HG03469 (cell line): ENCODE measurements around the gene PPP4R3A.
A peak's percentile ranks its signal among the peaks of the same experiment; 100 is the strongest.
"Not testable (repeated sequence)": the region's sequence is repeated elsewhere in the genome, so short reads cannot be mapped to it uniquely, and the experiment has no call there.

ENCODE experiments used
- ATAC-seq: cut with Tn5 transposase; IDR thresholded peaks from one replicate; pipeline ENCODE4 v1.9.1; 2021; ENCODE audit warnings: mild to moderate bottlenecking, moderate library complexity, moderate number of reproducible peaks; ENCODE audit not compliant: unreplicated experiment

Gene PPP4R3A

DNA sequence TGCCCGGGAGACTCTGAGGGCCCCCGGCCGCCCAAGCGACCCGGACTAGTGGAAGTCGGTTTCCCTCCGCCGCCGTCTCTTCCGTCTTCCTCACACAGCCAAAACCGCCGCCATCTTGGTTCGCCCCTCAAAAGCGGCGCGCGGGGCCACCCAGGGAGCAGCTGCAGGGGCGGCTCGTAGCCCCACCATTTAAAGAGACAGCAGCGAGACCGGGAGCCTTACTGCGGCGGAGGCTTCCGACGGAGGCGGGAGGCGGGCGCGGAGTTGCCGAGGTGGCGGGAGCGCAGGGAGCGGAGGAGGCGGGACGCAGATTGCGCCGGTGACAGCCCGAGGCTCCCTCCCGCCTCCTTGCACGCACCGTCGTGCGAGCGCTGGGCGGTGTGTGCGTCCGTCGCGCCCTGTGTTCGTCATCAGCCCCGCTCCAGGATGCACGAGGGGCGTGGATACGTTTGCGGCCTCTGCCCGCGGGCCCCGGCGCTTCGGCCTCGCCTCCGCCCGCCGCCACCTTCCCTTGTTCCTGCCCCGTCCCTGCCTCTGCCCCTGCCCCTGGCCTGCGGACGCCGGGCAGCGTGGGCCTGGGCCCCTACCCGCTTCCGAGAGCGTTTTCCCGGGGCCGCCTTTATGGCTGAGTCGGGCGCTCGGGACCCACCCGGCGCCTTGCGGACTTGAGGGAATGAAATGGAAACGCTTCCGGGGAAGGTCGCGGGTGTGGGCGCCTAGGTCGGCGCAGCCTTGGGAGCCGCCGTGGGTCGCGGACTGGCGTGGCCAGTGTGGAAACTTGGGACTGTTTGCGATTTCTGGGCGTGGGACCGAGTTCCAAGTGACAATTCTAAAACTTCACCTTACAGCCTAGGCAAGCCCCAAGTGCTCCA lies at the start of gene PPP4R3A:
Gene PPP4R3A, minus strand, starts transcription at position 140 of the 872 bp plus-strand sequence. CDS start 663 bp downstream, outside the sequence.
- ATAC-seq: peak; percentile 74

DNA sequence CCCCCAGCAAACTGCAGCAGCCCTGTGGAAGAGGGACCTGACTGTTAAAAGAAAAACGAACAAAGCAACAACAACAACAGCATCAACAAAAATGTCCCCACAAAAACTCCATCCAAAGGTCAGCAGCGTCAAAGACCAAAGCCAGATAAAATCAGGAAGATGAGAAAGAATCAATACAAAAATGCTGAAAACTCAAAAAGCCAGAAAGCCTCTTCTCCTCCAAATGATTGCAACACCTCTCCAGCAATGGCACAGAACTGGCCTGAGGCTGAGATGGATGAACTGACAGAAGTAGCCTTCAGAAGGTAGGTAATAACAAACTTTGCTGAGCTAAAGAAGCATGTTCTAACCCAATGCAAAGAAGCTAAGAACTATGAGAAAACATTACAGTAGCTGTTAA lies 45.4 kb upstream of the PPP4R3A start:
- no peak for ATAC-seq

DNA sequence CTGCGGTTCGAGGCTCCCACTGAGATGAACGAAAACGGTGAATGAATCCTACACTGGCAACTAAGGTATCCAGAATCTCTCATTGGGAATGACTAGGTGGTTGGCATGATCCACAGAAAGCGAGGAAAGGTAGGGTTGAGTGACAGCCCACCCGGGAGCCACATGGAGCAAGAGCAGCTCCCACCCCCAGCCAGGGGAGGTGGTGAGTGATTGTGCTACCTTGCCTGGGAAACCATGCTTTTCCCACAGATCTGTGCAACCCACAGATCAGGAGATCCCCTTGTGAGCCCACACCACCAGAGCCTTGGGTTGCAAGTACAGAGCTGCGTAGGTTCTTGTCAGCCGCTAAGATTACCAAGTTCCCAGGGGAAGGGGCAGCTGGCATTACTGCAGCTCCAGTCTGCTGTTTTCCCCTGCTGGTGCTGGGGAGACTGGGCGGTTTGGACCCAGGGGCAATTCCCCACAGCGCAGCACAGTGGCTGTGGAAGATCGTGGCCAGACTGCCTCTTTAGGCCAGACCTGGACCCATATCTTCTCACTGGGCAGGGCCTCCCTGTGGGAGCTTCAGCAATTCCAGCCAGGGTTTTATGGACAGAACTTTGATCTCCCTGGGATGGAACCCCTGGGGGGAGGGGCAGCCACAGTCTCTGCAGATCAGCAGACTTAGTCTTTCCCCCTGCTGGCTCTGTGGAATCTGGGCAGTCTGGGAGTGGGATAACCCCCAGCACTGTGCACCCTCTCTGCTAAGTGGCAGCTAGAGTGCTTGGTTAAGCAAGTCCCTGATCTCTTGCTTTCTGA lies 44.6 kb upstream of the PPP4R3A start:
- no peak for ATAC-seq

DNA sequence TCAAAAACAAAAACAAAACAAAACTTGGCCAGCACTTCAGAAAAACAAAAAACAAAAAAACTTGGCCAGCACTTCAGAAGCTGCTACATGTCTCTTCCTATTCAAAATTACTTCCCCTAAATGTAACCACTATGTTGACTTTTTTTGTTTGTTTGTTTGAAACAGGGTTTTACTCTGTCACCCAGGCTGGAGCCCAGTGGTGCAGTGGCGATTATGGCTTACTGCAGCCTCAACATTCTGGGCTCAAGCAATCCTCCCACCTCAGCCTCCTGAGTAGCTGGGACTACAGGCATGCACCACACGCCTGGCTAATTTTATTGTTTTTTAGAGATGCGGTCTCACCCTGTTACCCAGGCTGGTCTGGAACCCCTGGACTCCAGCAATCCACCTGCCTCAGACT lies 38.0 kb upstream of the PPP4R3A start:
- ATAC-seq: no peak

DNA sequence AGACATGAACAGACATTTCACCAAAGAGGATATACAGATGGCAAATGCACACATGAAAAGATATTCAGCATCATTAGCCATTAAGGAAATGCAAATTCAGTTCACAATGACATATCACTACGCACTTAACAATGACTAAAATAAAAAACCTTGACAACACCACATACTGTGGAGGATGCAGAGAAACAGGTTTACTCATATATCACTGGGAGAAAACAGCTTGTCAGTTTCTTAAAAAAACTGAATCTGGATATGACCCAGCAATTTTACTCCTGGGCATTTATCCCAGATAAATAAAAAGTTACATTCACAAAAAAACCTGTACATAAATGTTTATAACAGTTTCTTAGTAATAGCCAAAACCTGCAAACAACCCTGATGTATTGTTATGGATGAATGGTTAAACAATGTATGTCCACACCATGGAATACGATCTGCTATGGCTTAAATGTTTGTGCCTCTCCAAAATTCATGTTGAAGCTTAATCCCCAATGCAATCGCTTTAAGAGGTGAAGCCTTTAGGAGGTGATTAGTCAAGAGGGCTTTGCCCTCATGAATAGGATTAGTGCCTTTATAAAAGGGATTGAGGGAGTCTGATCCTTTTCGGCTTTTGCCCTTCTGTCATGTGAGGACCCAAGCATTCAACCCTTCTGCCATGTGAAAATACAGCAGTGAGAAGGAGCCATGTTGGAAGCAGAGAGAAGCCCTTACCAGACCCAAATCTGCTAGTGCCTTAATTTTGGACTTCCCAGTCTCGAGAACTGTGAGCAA lies 36.0 kb upstream of the PPP4R3A start:
- ATAC-seq: no peak

DNA sequence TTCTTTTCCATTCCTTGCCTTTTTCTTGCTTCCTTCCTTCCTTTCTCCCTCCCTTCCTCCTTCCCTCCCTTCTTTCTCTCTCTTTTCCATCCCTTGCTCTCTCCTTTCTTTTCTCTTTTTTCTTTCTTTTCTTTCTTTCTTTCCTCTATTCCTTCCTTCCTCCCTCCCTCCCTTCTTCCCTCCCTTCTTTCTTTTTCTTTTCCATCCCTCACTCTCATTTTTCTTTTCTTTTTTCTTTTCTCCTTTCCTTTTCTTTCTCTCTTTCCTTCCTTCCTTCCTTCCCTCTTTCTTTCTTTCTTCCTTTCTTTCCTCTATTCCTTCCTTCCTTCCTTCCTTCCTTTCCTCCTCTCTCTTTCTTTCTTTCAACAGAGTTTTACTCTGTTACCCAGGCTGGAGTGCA lies 35.1 kb upstream of the PPP4R3A start:
- ATAC-seq: no peak

DNA sequence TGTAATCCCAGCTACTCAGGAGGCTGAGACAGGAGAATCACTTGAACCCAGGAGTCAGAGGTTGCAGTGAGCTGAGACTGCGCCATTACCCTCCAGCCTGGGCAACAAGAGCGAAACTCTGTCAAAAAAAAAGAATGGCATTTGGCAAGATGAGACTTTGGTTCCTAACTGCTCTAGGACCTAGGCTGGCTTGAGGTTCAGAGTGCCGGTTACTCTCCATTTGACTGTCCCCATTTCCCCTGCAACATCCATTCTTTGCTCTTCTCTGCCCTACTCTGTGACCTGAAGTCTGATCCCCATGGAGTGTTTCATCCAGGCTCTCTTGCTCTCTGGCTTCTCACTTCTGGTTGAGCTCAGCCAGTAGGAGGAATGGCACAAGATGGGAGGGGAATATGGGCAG lies 26.2 kb upstream of the PPP4R3A start:
- ATAC-seq: no peak

DNA sequence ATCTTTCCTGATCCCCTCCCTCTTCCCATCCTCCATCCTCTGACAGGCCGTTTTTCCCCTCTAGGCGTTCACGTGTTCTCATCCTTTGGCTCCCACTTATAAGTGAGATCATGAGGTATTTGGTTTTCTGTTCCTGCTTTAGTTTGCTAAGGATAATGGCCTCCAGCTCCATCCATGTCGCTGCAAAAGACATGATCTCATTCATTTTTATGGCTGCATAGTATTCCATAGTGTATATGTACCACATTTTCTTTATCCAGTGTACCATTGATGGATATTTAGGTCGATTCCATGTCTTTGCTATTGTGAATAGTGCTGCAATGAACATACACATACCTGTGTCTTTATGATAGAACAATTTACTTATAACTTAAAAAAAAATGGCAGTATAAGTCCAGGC lies 23.9 kb upstream of the PPP4R3A start:
- not testable (repeated sequence) for ATAC-seq

DNA sequence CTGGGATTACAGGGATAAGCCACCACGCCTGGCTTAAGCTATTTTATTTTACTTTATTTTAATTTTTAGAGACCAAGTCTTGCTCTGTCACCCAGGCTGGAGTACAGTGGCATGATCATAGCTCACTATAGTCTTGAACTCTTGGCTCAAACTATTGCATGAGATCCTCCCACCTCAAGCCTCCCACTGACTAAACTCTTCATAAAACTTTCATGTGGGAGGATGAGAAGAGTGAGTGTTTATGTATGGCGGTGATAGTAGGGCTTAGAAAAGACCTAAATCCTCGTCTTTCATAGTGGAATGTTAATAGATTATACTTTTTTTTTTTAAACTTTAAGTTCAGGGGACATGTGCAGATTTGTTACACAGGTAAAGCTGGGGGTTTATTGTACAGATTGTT lies 23.5 kb upstream of the PPP4R3A start:
- no peak for ATAC-seq

DNA sequence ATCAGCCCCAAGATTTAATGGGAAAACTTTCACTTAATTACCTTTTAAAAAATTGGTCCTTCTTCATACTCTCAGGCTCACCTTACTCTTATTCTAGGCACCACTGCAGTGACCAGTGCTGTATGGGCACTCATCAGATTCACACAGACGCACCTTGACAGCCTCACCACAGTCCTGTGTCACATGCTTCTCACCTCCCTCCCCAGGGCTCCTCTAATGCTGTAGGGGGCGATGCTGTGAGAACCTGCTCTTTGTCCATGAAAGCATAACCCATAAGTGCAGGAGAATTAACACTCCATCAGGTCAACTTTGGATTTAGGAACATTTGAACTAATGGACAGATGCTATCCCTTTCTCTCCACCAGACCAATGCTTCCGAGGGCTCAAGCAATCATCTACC lies 13.9 kb upstream of the PPP4R3A start:
- ATAC-seq: no peak

DNA sequence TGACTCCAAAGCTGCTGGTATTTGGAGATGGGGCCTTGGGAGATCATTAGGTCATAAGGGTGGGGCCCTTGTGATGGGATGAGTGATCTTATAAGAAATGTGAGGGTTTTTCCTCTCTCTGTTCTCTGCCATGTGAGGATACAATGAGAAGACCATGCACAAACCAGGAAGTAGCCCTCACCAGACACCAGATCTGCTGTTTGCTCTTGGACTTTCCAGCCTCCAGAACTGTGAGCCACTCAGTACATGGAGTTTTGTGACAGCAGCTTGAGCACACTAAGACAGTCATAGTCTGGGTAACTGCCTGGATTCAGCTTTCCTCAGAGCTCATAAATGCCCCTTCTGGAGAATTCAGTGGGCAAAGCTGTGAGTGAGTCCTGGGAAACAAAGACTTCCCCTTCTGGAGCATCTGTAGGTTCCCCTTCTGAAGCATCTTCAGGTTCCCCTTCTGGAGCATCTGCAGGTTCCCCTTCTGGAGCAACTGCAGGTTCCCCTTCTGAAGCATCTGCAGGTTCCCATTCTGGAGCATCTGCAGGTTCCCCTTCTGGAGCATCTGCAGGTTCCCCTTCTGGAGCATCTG lies 11.0 kb upstream of the PPP4R3A start:
- ATAC-seq: no peak

DNA sequence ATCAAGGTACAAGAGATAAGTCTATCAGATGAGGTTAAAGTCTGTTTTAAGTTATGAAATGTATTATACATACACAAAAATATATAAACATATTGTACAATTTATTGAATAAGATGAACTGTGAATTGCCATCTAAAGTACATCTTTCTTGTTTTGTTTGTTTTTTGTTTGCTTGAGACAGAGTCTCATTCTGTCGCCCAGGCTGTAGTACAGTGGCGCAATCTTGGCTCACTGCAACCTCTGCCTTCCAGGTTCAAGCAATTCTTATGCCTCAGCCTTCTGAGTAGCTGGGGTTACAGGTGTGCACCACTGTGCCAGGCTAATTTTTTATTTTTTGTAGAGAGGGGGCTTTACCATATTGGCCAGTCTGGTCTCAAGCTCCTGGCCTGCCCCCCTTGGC lies 10.0 kb upstream of the PPP4R3A start:
- no peak for ATAC-seq

DNA sequence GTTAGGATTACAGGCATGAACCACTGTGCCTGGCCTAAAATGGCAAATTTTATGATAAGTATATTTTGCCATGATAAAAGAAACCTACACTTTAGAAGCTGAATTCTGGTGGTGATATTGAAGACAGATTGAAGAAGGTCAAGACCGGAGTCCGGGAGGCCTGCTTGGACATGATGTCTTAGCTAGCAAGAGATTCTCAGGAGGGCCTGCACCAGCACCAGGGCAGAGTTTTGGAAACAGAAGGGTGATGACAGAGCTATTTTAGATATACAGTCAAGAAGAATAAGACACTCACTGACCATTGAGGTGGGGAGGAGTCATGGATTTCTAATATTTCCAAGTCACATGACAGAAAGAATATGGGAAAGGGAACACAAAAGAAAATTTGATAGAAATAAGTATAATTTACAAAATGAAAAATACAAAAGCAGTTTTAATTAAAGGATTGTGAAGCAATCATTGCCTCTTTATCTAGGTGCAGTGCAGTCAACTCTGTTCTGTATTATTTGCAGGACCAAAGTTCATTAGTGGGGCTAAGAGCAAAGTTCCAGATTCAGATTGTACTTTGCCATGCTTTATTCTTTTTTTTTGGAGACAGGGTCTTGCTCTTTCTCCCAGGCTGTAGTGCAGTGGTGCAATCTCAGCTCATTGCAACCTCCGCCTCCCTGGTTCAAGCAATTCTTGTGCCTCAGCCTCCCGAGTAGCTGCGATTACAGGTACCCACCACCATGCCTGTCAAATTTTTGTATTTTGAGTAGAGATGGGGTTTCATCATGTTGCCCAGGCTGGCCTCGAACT lies 9.3 kb upstream of the PPP4R3A start:
- ATAC-seq: no peak

DNA sequence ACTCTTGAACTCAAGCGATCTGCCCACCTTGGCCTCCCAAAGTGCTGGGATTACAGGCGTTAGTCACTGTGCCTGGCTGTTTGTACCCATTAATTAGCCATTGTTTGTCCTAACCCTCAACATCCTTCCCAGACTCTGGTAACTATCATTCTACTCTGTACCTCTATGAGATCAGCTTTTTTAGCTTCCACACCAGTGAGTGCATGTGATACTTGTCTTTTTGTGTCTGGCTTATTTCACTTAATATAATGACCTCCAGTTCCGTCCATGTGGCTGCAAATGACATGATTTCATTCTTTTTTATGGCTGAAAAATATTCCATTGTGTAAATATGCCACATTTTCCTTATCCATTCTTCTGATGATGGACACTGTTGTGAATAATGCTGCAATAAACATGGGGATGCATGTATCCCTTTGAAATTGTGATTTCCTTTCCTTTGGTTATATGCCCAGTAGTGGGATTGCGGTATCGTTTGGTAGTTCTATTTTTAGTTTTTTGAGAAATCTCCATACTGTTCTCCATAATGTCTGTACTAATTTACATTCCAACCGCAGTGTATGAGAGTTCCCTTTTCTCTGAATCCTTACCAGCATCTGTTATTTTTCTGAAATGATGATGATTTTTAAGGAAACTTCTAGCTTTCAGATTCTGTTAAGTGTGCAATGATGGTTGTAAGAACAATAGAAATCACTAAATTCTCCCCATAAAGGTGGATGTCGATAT lies 6.7 kb upstream of the PPP4R3A start:
- ATAC-seq: no peak

DNA sequence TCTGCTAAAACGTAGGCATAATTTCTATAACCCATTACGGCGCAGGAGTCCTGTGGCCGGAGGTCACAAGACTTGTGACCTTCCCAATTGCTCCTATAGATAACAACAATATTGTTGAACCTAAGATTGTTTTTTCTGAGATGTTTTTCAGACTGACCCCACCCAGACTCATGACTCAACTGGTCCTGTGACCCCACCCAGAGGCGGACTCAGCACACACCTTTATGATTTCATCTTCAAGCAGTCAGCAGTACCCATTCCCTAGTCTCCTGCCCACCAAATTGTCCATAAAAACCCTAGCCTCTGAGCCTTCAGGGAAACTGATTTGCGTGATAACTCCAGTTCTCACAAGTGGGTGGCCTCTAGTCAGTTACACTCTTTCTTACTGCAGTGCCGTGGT lies 5.9 kb upstream of the PPP4R3A start:
- no peak for ATAC-seq

DNA sequence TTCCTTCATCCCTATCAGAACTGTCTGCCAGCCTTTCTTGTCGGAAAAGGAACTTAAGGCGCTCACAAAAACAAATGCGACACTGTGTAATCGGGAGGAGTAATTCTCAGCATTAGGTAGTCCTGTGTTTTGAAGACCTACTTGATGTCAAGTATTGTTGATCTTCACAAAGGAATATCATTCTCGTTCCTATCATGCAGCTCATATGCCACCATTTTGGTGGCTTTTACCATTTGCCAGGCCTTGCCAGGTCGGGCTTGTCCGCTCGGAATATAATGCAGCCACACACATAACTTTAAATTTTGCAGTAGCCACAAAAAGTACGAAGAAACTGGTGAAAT lies 903 bp upstream of the PPP4R3A start:
- no peak for ATAC-seq

DNA sequence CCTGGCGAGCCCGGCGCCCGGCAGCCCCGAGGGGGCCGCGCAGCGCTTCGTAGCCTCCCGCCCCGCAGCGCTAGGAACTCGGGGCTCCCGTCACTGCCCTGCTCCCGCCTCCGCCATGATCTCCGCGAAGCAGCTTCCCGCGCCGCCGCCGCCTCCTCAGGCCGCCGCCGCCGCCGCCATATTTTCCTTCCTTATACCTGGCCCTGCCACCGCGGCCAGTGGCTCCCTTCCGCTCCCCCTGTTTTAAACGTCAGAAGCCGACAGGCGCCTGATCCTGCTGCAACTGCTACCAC lies 286 bp downstream of the PPP4R3A start:
- peak; percentile 8 for ATAC-seq

DNA sequence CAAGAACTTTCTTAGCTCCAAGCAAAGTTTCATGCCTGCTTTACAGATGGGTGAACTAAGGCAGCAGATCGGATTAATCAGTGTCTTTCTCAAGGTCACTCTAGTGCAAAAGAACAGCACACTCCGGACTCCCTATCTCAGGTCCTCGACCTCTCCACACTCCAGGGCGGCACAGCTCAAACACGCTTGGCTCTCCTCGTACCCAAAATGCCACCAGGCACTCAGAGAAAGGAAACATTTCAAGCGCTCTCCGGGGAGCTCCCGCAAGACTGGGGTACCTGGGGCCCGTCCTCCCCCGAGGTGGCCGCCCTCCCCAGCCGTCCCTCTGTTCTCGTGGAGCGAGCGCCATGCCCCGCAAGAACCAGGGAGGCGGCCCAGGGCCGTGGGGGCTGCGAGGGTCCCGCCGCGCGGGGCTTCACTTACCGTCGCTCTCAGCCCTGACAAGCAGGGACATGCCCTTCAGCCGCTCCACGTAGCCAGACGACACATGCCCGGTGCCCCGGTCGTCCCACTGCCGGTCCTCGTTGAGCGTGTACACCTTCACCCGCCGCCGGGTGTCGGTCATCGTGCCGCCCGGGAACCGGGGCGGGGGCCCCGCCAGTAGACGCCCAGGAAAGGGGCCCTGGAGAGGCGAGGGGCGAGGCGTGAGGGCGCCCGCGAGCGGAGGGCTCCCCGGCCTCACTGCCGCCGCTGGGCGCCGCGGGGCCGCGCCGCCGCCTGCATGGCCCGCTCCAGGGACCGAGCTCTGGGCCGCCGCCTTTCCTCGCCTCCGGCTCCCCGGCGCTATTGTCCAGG lies 830 bp downstream of the PPP4R3A start:
- ATAC-seq: peak; percentile 13

DNA sequence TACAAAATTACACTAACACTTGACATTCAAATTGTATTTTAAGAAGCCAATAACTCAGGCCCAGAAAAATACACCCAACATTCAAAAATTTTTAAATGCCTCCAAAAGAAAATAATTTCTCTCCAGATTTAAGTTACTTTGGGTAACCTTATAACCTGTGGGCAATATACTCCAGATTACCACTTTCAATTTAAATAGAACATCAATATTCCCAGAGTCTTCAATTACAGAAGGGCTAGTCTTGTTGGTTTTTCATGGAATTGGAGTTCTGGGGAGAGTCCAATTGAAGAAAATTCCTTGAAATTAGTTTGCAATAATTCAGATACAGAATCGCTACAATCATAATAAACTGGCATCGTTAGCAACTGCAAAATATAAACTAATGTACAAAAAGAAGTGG lies 2.0 kb downstream of the PPP4R3A start:
- ATAC-seq: no peak
